Measurements from ENCODE around the gene PLA2G2F.

Gene PLA2G2F

DNA sequence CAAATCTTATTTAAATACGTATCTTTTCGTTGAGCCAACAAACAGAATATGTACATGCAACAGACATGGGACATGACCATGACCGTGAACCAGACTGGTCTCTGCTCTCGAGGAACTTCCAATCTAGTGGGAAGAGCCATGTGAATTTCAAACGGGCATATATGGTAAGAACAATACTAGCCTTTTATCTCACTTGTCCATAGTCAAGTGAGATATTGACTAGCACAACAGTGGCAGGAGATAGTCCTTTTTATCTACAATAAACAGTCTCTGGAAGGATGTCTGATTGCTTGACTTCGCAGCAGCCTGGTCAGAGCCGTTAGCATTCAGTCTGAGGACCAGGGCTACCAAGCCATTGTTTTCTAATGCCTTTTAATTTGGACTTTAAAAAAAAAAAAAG is 59.8 kb downstream of the PLA2G2F start:
- H3K9me3 ChIP-seq (ENCODE audit: control insufficient read depth in 1 of 2, low read length in 2 of 2) = no peaks in the 10 kb centered on the region
- H3K27me3 ChIP-seq (ENCODE audit: control insufficient read depth in 1 of 2, insufficient read depth in 2 of 2, low read length in 2 of 2) = no peaks in the 10 kb centered on the region
- peaks cover 6 to 10% of the 10 kb centered on the region in 2 donors for H3K4me1 ChIP-seq (ENCODE audit: control insufficient read depth in 1 of 2, insufficient read depth in 2 of 2, low read length in 2 of 2)
- no peak overlapping the region for H3K4me3 ChIP-seq (ENCODE audit: low read depth in 1 of 2, low read length in 2 of 2)
- no peak overlapping the region for H3K9ac ChIP-seq (ENCODE audit: low read depth in 1 of 2, low read length in 2 of 2)
- no peaks in the 10 kb centered on the region for H3K36me3 ChIP-seq (ENCODE audit: control insufficient read depth in 1 of 2, insufficient read depth in 2 of 2, low read length in 2 of 2)
- H3K27ac ChIP-seq (ENCODE audit: low read depth, low read length) = no peak overlapping the region

- H3K4me3 ChIP-seq (ENCODE audit: low read depth in 1 of 2, low read length in 2 of 2) = no peak overlapping the region
- H3K36me3 ChIP-seq (ENCODE audit: control insufficient read depth in 1 of 2, insufficient read depth in 2 of 2, low read length in 2 of 2) = no peaks in the 10 kb centered on the region
- H3K4me1 ChIP-seq (ENCODE audit: control insufficient read depth in 1 of 2, insufficient read depth in 2 of 2, low read length in 2 of 2) = peaks cover 6 to 10% of the 10 kb centered on the region in 2 donors
- H3K9ac ChIP-seq (ENCODE audit: low read depth in 1 of 2, low read length in 2 of 2) = no peak overlapping the region
- H3K9me3 ChIP-seq (ENCODE audit: control insufficient read depth in 1 of 2, low read length in 2 of 2) = no peaks in the 10 kb centered on the region
- H3K27ac ChIP-seq (ENCODE audit: low read depth, low read length) = no peak overlapping the region
- H3K27me3 ChIP-seq (ENCODE audit: control insufficient read depth in 1 of 2, insufficient read depth in 2 of 2, low read length in 2 of 2) = no peaks in the 10 kb centered on the region
Observed at GRCh38 chr1:20199403-20199802, 60.3 kb downstream of the PLA2G2F start.

- H3K27me3 ChIP-seq (ENCODE audit: control insufficient read depth in 1 of 2, insufficient read depth in 2 of 2, low read length in 2 of 2) = no peaks in the 10 kb centered on the region
- no peaks in the 10 kb centered on the region for H3K36me3 ChIP-seq (ENCODE audit: control insufficient read depth in 1 of 2, insufficient read depth in 2 of 2, low read length in 2 of 2)
- H3K4me3 ChIP-seq (ENCODE audit: low read depth in 1 of 2, low read length in 2 of 2) = no peak overlapping the region
- H3K4me1 ChIP-seq (ENCODE audit: control insufficient read depth in 1 of 2, insufficient read depth in 2 of 2, low read length in 2 of 2) = peaks cover 4 to 6% of the 10 kb centered on the region in 2 donors
- H3K9ac ChIP-seq (ENCODE audit: low read depth in 1 of 2, low read length in 2 of 2) = no peak overlapping the region
- no peak overlapping the region for H3K27ac ChIP-seq (ENCODE audit: low read depth, low read length)
- H3K9me3 ChIP-seq (ENCODE audit: control insufficient read depth in 1 of 2, low read length in 2 of 2) = no peaks in the 10 kb centered on the region
Observed at GRCh38 chr1:20199840-20200239, 60.7 kb downstream of the PLA2G2F start.
